ENCODE measurements around the gene DCAF15. TPM values are rescaled to one million over a fixed set of nuclear protein-coding genes. Genes with fewer than 3 reads are reported as not detected.

The DCAF15 gene
- total RNA-seq, 4 donors from 2014 or later: 11.2 to 38.8 (median 18.0) TPM

DNA sequence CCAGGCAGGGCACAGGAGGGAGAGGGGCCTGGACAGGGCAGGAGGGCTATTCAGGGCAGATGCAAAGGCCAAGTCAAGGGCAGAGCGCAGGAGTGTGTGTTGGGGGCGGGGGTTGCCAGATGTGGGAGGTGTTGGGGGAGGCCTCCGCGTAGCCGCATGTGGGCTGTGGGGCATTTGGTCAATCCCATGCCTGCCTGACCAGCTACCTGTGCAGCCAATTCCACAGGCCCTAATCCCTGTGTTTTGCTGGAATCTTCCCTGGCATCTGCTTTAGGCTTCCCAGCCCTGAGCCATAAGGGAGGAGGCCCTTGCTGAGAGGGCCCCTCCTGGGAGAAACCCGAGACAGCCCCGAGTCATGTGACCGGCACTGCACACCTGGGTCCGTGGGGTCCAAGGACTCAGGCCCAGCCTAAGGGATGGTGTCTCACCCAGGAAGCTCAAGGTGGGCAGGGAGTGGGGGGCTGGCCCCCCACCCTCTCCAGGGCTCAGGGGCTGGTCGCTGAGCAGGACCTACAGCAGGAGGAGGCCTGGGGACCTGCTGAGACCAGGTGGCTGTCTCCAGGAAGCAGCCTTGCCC, 33.5 kb downstream of the DCAF15 start:
- in situ Hi-C loops (cut with MboI; ENCODE audit: low sequenced_read_pairs in 4 of 4): no loop called here

DNA sequence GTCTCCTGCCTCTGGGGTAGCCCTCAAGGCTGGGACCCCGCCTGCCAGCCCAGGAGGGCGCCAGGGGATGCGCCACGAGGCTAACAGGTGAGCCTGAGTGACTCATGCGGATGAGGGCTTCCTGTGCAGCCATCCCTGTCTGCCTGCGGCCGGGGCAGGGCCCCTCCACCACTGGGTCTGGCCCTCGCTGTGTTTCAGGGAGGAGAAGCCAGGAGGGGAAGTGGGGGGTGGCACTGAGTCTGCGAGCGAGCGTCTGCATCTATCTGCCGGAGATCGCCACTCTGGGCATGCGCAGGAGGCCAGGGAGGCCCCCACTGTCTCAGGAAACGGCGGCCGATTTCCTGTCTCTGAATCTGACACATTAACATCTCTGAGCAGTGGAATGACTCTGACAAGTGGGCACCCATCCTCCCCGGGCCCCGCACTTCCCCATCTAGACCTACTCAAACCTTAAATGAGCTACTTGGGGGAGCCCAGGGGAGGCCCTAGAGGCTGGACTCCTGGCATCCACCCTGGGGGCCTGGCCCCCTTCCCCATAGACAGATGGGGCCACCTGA, 34.1 kb downstream of the DCAF15 start:
- H3K4me1 ChIP-seq: peaks cover 35 to 37% of the 10 kb centered on the region in 2 donors
- in situ Hi-C loops (cut with MboI; ENCODE audit: low sequenced_read_pairs in 4 of 4) (no loop called here), intact Hi-C loops (cut with DNase I; ENCODE audit: low total_unique reads) (no loop called here)
- H3K27me3 ChIP-seq: no peaks in the 10 kb centered on the region
- H3K36me3 ChIP-seq: no peaks in the 10 kb centered on the region
- no peaks in the 10 kb centered on the region for H3K9me3 ChIP-seq
- H3K27ac ChIP-seq: peak overlapping the region; percentile 85 to 97 (median 90)
- H3K4me3 ChIP-seq: peak overlapping the region in 3 of 4 donors; percentile 15 to 47 (median 39)
- no peak for TF ChIP-seq POLR2A (IDR thresholded peaks at IDR 0.05)
- TF ChIP-seq, protein P1, sequence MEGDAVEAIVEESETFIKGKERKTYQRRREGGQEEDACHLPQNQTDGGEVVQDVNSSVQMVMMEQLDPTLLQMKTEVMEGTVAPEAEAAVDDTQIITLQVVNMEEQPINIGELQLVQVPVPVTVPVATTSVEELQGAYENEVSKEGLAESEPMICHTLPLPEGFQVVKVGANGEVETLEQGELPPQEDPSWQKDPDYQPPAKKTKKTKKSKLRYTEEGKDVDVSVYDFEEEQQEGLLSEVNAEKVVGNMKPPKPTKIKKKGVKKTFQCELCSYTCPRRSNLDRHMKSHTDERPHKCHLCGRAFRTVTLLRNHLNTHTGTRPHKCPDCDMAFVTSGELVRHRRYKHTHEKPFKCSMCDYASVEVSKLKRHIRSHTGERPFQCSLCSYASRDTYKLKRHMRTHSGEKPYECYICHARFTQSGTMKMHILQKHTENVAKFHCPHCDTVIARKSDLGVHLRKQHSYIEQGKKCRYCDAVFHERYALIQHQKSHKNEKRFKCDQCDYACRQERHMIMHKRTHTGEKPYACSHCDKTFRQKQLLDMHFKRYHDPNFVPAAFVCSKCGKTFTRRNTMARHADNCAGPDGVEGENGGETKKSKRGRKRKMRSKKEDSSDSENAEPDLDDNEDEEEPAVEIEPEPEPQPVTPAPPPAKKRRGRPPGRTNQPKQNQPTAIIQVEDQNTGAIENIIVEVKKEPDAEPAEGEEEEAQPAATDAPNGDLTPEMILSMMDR (IDR thresholded peaks at IDR 0.05 in 4 of 5, conservative IDR thresholded peaks at IDR 0.05 in 1 of 5): no peak
- peak; percentile 65 to 74 for DNase-seq
- ATAC-seq: peak; percentile 4 to 9

More for the DNA sequence above, 33.5 kb downstream of the DCAF15 start:
- Histone ChIP-seq H3K27ac (peak overlapping the region; percentile 85 to 97 (median 90)), H3K4me1 (peaks cover 35 to 39% of the 10 kb centered on the region in 2 donors), H3K4me3 (peak overlapping the region in 1 of 4 donors; percentile 15), H3K9me3 (no peaks in the 10 kb centered on the region), H3K36me3 (no peaks in the 10 kb centered on the region), H3K27me3 (no peaks in the 10 kb centered on the region)
- no peak for DNase-seq
- TF ChIP-seq, protein P1 (IDR thresholded peaks at IDR 0.05 in 4 of 5, conservative IDR thresholded peaks at IDR 0.05 in 1 of 5): no peak
- no peak for TF ChIP-seq POLR2A (IDR thresholded peaks at IDR 0.05)
- ATAC-seq: no peak
- intact Hi-C loops (cut with DNase I; ENCODE audit: low total_unique reads): no loop called here

- in situ Hi-C loops (cut with MboI; ENCODE audit: low sequenced_read_pairs in 4 of 4): no loop called here
- DNase-seq: peak; percentile 93 to 98
- TF ChIP-seq, protein P1 (IDR thresholded peaks at IDR 0.05 in 4 of 5, conservative IDR thresholded peaks at IDR 0.05 in 1 of 5): no peak
- peak; percentile 14 to 40 for TF ChIP-seq POLR2A (IDR thresholded peaks at IDR 0.05)
- Histone ChIP-seq H3K27ac (peak overlapping the region; percentile 85 to 97 (median 90)), H3K27me3 (no peaks in the 10 kb centered on the region), H3K4me3 (peak overlapping the region; percentile 14 to 47 (median 27)), H3K4me1 (peaks cover 35 to 37% of the 10 kb centered on the region in 2 donors), H3K36me3 (no peaks in the 10 kb centered on the region), H3K9me3 (no peaks in the 10 kb centered on the region)
- intact Hi-C loops (cut with DNase I; ENCODE audit: low total_unique reads): loop anchor here (1.0 kb wide), 1 partner anchor 30 kb away; no protein-coding TSS in a partner anchor
- peak; percentile 86 to 88 for ATAC-seq
These were observed 35.0 kb downstream of the DCAF15 start for GRCh38 chr19:13987101-13987890.

DNA sequence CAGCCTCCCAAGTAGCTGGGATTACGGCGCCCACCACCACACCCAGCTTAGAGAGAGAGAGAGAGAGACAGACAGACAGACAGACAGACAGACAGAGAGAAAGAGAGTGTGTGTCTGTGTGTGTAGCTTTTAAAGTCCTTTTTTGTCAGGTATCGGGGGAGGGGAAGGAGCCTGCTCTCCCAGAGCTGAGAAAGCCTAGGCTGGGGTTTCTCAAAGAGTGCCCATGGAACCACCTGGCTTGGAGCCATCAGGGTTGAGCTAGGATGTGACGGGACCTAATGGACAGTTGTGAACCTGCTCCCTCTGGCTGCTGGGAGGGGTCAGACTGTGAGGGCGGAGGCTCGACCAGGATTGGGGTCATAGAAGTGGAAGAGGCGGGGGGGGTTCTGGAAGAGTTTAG, 37.2 kb downstream of the DCAF15 start:
- TF ChIP-seq, protein P1 (IDR thresholded peaks at IDR 0.05 in 4 of 5, conservative IDR thresholded peaks at IDR 0.05 in 1 of 5): no peak
- TF ChIP-seq POLR2A (IDR thresholded peaks at IDR 0.05): no peak

More for the DNA sequence above, 37.2 kb downstream of the DCAF15 start:
- in situ Hi-C loops (cut with MboI; ENCODE audit: low sequenced_read_pairs in 4 of 4) (no loop called here), intact Hi-C loops (cut with DNase I; ENCODE audit: low total_unique reads) (no loop called here)
- no peaks in the 10 kb centered on the region for H3K36me3 ChIP-seq
- ATAC-seq: no peak
- H3K27ac ChIP-seq: peak overlapping the region; percentile 49 to 97 (median 86)
- H3K27me3 ChIP-seq: no peaks in the 10 kb centered on the region
- DNase-seq: no peak
- H3K4me1 ChIP-seq: peaks cover 35 to 37% of the 10 kb centered on the region in 2 donors
- no peaks in the 10 kb centered on the region for H3K9me3 ChIP-seq
- H3K4me3 ChIP-seq: no peak overlapping the region
